Natural killer cell (primary cell): ENCODE results near the gene LMNTD2. TPM values are rescaled to one million over a fixed set of nuclear protein-coding genes. Genes with fewer than 3 reads are reported as not detected.
A peak's percentile ranks its signal among the peaks of the same experiment; 100 is the strongest.

Source experiments
- ATAC-seq, 3 donors: fragments of 150-1000 bp in 2 of 3; fragments of 200-7000 bp in 1 of 3; cut with Tn5 transposase; 1 replicate in 1 of 3; 2 replicates in 2 of 3; pipeline ENCODE4 v1.10.0; 2021; ENCODE audit warnings: mild to moderate bottlenecking in 2 of 3, moderate library complexity in 2 of 3
- DNase-seq, 2 donors: peaks; one replicate each; pipeline versions ENCODE4 v3.0.0 to v3.0.0-alpha.2; 2013 to 2021; ENCODE audit warnings: mixed read lengths in 1 of 2
- H3K27ac ChIP-seq: one replicate; pipeline ENCODE4 v1.5.1; 2013; ENCODE audit warnings: mild to moderate bottlenecking, low read length
- H3K27me3 ChIP-seq: one replicate; pipeline ENCODE4 v1.6.1; 2013; ENCODE audit warnings: low read length; ENCODE audit not compliant: control insufficient read depth, insufficient read depth
- H3K36me3 ChIP-seq: one replicate; pipeline ENCODE4 v1.6.1; 2013; ENCODE audit warnings: low read length; ENCODE audit not compliant: control insufficient read depth, insufficient read depth
- H3K4me1 ChIP-seq: one replicate; pipeline ENCODE4 v1.6.1; 2013; ENCODE audit warnings: low read length; ENCODE audit not compliant: control insufficient read depth, insufficient read depth
- H3K4me3 ChIP-seq: one replicate; pipeline ENCODE4 v1.5.1; 2013; ENCODE audit warnings: low read length
- H3K9me3 ChIP-seq: one replicate; pipeline ENCODE4 v1.6.1; 2013; ENCODE audit warnings: low read length; ENCODE audit not compliant: control insufficient read depth, insufficient read depth
- H3K27ac Mint-ChIP-seq, 2 donors: one replicate each; pipeline ENCODE4 v1.8.0; 2022; ENCODE audit warnings: mild to moderate bottlenecking in 2 of 2, mixed read lengths in 2 of 2, moderate library complexity in 1 of 2
- H3K27me3 Mint-ChIP-seq, 2 donors: one replicate each; pipeline ENCODE4 v1.8.0; 2022; ENCODE audit warnings: low read depth in 2 of 2, mixed read lengths in 2 of 2
- H3K36me3 Mint-ChIP-seq: one replicate; pipeline ENCODE4 v1.8.0; 2022; ENCODE audit warnings: mixed read lengths
- H3K4me1 Mint-ChIP-seq, 2 donors: one replicate each; pipeline ENCODE4 v1.8.0; 2022; ENCODE audit warnings: mixed read lengths in 2 of 2
- H3K4me3 Mint-ChIP-seq: one replicate; pipeline ENCODE4 v1.8.0; 2022; ENCODE audit warnings: mild to moderate bottlenecking, moderate library complexity, mixed read lengths
- H3K9me3 Mint-ChIP-seq, 2 donors: one replicate each; pipeline ENCODE4 v1.8.0; 2022; ENCODE audit warnings: mixed read lengths in 2 of 2
- CTCF ChIP-seq: fragments of 200-600 bp; IDR thresholded peaks from one replicate; pipeline ENCODE4 v1.8.0; 2022; ENCODE audit warnings: antibody characterized with exemption
- WGBS: methylation state at CpG from one replicate; pipeline ENCODE4 v1.1.7; 2013; ENCODE audit warnings: missing lambda C conversion rate; ENCODE audit not compliant: insufficient coverage; 5-methylcytosine and 5-hydroxymethylcytosine counted together
- intact Hi-C: fragments of 100-400 bp; cut with micrococcal nuclease; formaldehyde crosslinking; loops from one replicate; pipeline ENCODE4 v1.14.2; 2022
- total RNA-seq, 4 donors: library from RNA; stranded (reverse); fragments of 120-200 nt in 1 of 4; gene quantifications; one replicate each; pipeline versions ENCODE4 v1.2.3 to v1.2.4, GENCODE V29; 2013 to 2022

The LMNTD2 gene
- total RNA-seq, 3 donors from 2014 or later (not counting 1 experiment from before 2014, with no cell fraction given), result 3.5 to 5.2 (median 5.0) TPM

GRCh38 chr11:573146-573759 lies 12.7 kb upstream of the LMNTD2 start:
- 92% methylated on average over 14 of the region's 16 CpGs for WGBS
- Mint-ChIP-seq H3K4me3 (no peak overlapping the region), H3K4me1 (peaks cover 14 to 32% of the 10 kb centered on the region in 2 donors), H3K27me3 (peaks cover 0 to 10% of the 10 kb centered on the region in 2 donors), H3K27ac (no peak overlapping the region), H3K9me3 (no peaks in the 10 kb centered on the region), H3K36me3 (no peaks in the 10 kb centered on the region)
- intact Hi-C loops, result loop anchor here (5.0 kb wide), 1 partner anchor 186 kb away; no protein-coding TSS in a partner anchor
- Histone ChIP-seq H3K9me3 (no peaks in the 10 kb centered on the region), H3K36me3 (no peaks in the 10 kb centered on the region), H3K4me3 (no peak overlapping the region), H3K27ac (no peak overlapping the region), H3K27me3 (peaks cover 3% of the 10 kb centered on the region), H3K4me1 (peaks cover 34% of the 10 kb centered on the region)
- TF ChIP-seq CTCF, result no peak
- DNase-seq (no peak), ATAC-seq (no peak)

GRCh38 chr11:571802-572185 lies 11.3 kb upstream of the LMNTD2 start:
- H3K27ac ChIP-seq, result no peak overlapping the region
- DNase-seq (no peak), ATAC-seq (no peak)
- Mint-ChIP-seq H3K36me3 (no peaks in the 10 kb centered on the region), H3K4me3 (no peak overlapping the region), H3K9me3 (no peaks in the 10 kb centered on the region), H3K27ac (no peak overlapping the region), H3K27me3 (peaks cover 0 to 10% of the 10 kb centered on the region in 2 donors), H3K4me1 (peaks cover 12 to 20% of the 10 kb centered on the region in 2 donors)
- H3K36me3 ChIP-seq, result no peaks in the 10 kb centered on the region
- H3K9me3 ChIP-seq, result no peaks in the 10 kb centered on the region
- no peak for TF ChIP-seq CTCF
- no peak overlapping the region for H3K4me3 ChIP-seq
- peaks cover 24% of the 10 kb centered on the region for H3K4me1 ChIP-seq
- WGBS, result 82% methylated on average over 8 of the region's 8 CpGs
- intact Hi-C loops, result loop anchor here (5.0 kb wide), 1 partner anchor 184 kb away; no protein-coding TSS in a partner anchor
- peaks cover 3% of the 10 kb centered on the region for H3K27me3 ChIP-seq

- no peak for TF ChIP-seq CTCF
- Mint-ChIP-seq H3K27ac (peak overlapping the region in 1 of 2 donors; percentile 71), H3K9me3 (no peaks in the 10 kb centered on the region), H3K36me3 (no peaks in the 10 kb centered on the region), H3K4me1 (peaks cover 2 to 9% of the 10 kb centered on the region in 2 donors), H3K27me3 (peaks cover 0 to 2% of the 10 kb centered on the region in 2 donors), H3K4me3 (peak overlapping the region; percentile 90)
- H3K4me1 ChIP-seq, result peaks cover 15% of the 10 kb centered on the region
- H3K36me3 ChIP-seq, result no peaks in the 10 kb centered on the region
- peak overlapping the region; percentile 68 for H3K4me3 ChIP-seq
- intact Hi-C loops, result no loop called here
- no peaks in the 10 kb centered on the region for H3K9me3 ChIP-seq
- ATAC-seq (no peak), DNase-seq (no peak)
- peak overlapping the region; percentile 63 for H3K27ac ChIP-seq
- 47% methylated on average over 36 of the region's 36 CpGs for WGBS
- H3K27me3 ChIP-seq, result peaks cover 2% of the 10 kb centered on the region
Observed at GRCh38 chr11:569158-569885, 8.8 kb upstream of the LMNTD2 start.
